ENCODE results near the gene CHCHD6.

DNA sequence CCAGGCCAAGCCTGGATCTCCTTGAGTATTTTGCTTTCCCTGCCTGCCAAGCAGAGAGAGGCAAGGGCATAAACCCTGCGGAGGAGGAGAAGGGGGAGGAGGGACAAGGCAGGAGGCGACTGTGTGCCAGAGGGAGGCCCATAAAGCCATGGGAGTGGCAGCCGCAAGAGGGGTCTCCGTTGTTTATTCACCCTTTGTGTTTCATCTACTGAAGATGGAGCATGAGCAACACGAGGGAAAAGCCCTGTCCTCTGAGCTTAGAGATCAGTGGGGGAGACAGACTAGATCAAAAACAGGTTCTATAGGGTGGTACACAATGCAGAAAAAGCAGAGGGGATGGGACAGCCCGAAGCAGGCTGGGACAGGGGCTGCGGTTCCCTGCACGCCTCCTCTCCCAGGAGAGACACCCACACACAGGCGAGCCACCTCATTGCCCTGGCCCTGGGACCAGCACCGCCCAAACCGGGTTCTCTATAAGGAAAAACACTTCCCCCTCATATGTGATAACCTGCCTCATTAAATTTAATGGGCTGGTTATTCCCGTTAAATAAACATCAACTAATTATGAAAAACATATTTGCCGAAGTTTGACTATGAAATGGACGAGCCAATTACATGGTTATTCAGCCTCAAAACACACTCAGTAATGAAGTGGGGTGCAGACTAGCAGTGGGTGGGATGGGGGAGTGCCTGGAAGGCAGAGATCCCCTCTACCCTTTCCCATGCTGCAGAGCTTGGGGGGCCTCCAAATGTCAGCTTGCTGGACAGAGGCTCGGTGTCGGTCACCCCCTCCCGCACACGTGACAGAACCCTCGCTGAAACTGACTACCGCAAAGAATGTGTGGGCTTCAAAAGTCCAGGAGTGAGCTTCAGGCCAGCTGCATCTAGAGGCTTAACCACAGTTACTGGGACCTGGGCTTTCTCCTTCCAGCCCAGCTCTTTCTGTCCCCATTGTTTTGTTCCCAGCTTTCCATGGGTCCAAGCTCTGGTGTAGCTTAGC lies 264.7 kb downstream of the CHCHD6 start:
- TF ChIP-seq HDGF (IDR thresholded peaks at IDR 0.05; ENCODE audit: borderline replicate concordance) (no peak), SP1 (IDR thresholded peaks at IDR 0.05) (no peak), TARDBP (IDR thresholded peaks at IDR 0.05) (no peak), SUZ12 (IDR thresholded peaks at IDR 0.05) (no peak), FOXK2 (IDR thresholded peaks at IDR 0.05) (no peak), ARNT (IDR thresholded peaks at IDR 0.05) (no peak), BHLHE40 (IDR thresholded peaks at IDR 0.05; ENCODE audit: borderline replicate concordance) (no peak), FOXA1 (IDR thresholded peaks at IDR 0.05) (no peak), FOXM1 (IDR thresholded peaks at IDR 0.05; ENCODE audit: borderline replicate concordance) (no peak)
- TF ChIP-seq, protein P1, sequence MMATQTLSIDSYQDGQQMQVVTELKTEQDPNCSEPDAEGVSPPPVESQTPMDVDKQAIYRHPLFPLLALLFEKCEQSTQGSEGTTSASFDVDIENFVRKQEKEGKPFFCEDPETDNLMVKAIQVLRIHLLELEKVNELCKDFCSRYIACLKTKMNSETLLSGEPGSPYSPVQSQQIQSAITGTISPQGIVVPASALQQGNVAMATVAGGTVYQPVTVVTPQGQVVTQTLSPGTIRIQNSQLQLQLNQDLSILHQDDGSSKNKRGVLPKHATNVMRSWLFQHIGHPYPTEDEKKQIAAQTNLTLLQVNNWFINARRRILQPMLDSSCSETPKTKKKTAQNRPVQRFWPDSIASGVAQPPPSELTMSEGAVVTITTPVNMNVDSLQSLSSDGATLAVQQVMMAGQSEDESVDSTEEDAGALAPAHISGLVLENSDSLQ (IDR thresholded peaks at IDR 0.05), result no peak

All from HEK293T (cell line).